BLaER1 treated with 17β-estradiol and CSF1 and Interleukin-3, amounts not matched to agents 10 nM and 100 nM (cell line): Measurements from ENCODE around the gene PJVK.

Source experiments
- H3K27ac ChIP-seq, 11 experiments: shearing (Covaris generic); formaldehyde crosslinking; 2 replicates each; pipeline ENCODE4 v1.8.1; 2022
- H3K27me3 ChIP-seq, 11 experiments: shearing (Covaris generic); formaldehyde crosslinking; 2 replicates each; pipeline ENCODE4 v1.8.1; 2022
- H3K36me3 ChIP-seq, 11 experiments: shearing (Covaris generic); formaldehyde crosslinking; 2 replicates each; pipeline ENCODE4 v1.8.1; 2022
- H3K4me1 ChIP-seq, 10 experiments: shearing (Covaris generic); formaldehyde crosslinking; 2 replicates each; pipeline ENCODE4 v1.8.1; 2022
- H3K4me2 ChIP-seq, 11 experiments: shearing (Covaris generic); formaldehyde crosslinking; 2 replicates each; pipeline ENCODE4 v1.8.1; 2022
- H3K4me3 ChIP-seq, 10 experiments: shearing (Covaris generic); formaldehyde crosslinking; 2 replicates each; pipeline ENCODE4 v1.8.1; 2022
- H3K9ac ChIP-seq, 11 experiments: shearing (Covaris generic); formaldehyde crosslinking; 2 replicates each; pipeline ENCODE4 v1.8.1; 2022
- H3K9me3 ChIP-seq, 11 experiments: shearing (Covaris generic); formaldehyde crosslinking; replicated peaks in 1 of 11; 2 replicates each; pipeline ENCODE4 v1.8.1; 2022
- H4K20me1 ChIP-seq, 11 experiments: shearing (Covaris generic); formaldehyde crosslinking; 2 replicates each; pipeline ENCODE4 v1.8.1; 2022
- Cebpa-rat ChIP-seq, 11 experiments: shearing (Covaris generic); IDR thresholded peaks; 2 replicates each; pipeline ENCODE4 v1.8.1; 2022

Gene PJVK

DNA sequence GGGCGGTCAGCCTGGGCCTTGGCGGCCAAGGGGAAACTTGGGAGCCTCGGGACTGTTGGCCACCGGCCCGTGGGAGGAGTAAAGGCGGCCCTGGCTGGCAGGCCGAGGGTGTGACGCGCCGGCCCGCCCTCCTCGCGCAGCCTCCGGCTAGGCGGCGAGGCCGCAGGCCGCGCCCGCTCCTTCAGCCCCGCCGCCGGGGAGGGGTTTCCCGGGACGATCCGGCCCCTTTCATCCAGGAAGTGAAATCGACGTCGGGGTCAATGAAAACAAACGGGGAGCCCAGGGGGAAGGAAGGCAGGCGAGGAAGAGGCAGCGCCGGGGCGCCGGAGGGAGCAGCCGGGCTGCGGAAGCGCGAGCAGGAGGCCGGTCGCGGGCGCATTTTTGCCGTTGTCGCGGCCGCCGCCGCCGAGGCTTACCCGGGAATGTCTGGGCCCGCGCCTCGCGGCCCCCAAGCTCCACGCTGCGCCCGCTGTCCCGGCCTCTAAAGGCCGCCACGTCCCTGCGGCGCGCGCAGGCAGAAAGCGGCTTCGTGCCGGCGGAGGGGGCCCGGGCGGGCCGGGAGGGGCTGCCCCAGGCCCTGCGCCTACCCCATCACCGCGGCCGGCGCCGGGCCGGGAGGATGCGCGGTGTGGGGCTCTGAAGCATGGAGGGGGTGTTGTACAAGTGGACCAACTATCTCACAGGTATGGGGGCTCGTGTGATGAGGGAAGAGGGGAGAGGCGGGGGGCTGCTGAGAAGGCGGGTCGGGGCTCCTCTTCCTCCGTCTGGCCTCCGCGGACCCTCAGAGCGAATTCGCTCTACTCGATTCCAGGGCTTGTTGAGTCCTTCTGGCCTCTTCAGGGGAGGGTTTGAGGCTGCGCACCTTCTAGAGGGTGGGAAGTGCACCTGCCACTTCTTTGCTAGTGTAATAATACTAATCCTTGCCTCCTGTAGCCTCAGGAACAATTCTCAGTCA lies 29.3 kb downstream of the PJVK start, which contains the start of gene PLEKHA3:
Gene PLEKHA3 (plus strand): TSS at position 231 of the 955 bp plus-strand sequence. CDS start 413 bp downstream, at position 644.
- Histone ChIP-seq H3K36me3 (peaks cover 0 to 10% (median 2%) of the 10 kb centered on the region in 11 experiments; a peak in 11 of 22 replicates), H3K9me3 (no peaks in the 10 kb centered on the region), H3K4me1 (peaks cover 26 to 67% (median 44%) of the 10 kb centered on the region in 10 experiments), H3K4me3 (peak within 1 kb of the TSS; percentile 74 to 91 (median 86)), H3K4me2 (peak within 1 kb of the TSS; percentile 82 to 99 (median 92)), H4K20me1 (peaks cover 10 to 47% (median 40%) of the 10 kb centered on the region in 11 experiments; a peak in 15 of 22 replicates), H3K27ac (peak within 1 kb of the TSS; percentile 72 to 93 (median 87)), H3K9ac (peak within 1 kb of the TSS; percentile 86 to 92 (median 89)), H3K27me3 (no peaks in the 10 kb centered on the region)
- no peak for TF ChIP-seq Cebpa-rat (IDR thresholded peaks at IDR 0.05)

DNA sequence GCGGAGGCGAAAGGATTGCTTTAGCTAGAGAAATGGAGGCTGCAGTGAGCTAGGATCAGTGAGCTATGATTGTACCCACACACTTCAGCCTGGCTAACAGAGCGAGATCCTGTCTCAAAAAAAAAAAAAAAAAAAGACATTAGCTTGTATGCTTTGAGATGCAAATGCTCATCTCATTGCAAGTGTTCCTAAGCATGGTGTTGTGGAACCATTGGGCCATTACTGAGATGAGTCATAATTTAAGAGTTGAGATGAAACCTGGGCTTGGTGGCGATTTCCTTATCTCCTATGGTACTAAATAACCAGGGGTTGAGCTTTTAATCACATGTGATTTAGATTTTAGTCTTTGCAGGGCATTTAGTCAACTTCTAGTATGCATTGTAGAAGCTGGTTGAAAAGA lies 31.3 kb downstream of the PJVK start:
- TF ChIP-seq Cebpa-rat (IDR thresholded peaks at IDR 0.05): no peak
- Histone ChIP-seq H3K9ac (0 out of 22 replicates have a peak overlapping the region, but pooled peaks of 1 of the 11 experiments have one; percentile 89), H3K27ac (no peak overlapping the region), H3K4me3 (peak overlapping the region in 7 of 10 experiments; percentile 74 to 90 (median 83); a peak in 6 of 20 replicates), H3K27me3 (no peaks in the 10 kb centered on the region), H3K4me1 (peaks cover 26 to 48% (median 35%) of the 10 kb centered on the region in 10 experiments), H3K9me3 (no peaks in the 10 kb centered on the region), H4K20me1 (peaks cover 10 to 66% (median 46%) of the 10 kb centered on the region in 11 experiments; a peak in 15 of 22 replicates), H3K4me2 (peak overlapping the region; percentile 82 to 99 (median 92)), H3K36me3 (peaks cover 17 to 30% (median 21%) of the 10 kb centered on the region in 11 experiments)

DNA sequence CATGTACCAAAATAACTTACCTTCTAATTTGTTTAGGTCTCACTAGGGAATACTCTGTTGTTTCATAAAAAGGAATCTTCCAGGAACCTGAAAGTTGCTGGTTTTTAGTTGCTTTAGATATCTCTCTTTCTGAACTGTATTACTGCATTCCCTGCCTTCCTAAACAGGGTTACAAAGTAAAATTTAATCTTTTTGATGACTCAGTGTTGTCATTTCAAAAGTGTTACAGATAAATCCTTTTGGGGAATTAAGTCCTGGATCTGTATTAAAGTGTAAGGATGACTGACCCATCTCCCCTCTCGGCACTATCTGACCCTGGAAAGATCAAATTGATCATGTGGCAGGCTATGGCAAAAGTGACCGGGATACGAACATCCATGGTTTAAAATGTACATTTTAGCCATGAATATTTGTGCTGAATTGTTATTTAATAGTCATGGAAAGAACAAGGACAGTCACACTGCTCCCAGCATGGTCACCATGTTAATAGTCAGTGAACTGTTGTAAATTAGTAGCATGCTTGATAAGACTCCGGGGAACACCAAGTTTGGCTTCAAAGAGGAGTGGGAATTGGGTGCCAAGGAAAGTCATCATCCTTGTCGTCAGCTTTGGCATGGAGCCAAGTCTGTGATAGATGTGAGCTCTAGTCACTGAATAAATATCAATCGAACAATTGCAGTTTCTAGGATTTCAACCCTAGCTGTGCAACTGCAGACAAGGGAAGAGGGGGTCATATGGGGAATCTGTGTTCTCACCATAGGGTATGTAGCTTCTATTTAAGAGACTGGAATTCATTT lies 33.3 kb downstream of the PJVK start:
- Histone ChIP-seq H3K36me3 (peaks cover 33 to 50% (median 40%) of the 10 kb centered on the region in 11 experiments), H4K20me1 (peaks cover 10 to 86% (median 50%) of the 10 kb centered on the region in 11 experiments; a peak in 16 of 22 replicates), H3K9me3 (no peaks in the 10 kb centered on the region), H3K27me3 (no peaks in the 10 kb centered on the region), H3K4me1 (peaks cover 22 to 38% (median 28%) of the 10 kb centered on the region in 10 experiments), H3K4me3 (no peak overlapping the region), H3K27ac (no peak overlapping the region), H3K4me2 (peak overlapping the region in 3 of 11 experiments; percentile 3 to 15 (median 15); a peak in 1 of 22 replicates), H3K9ac (no peak overlapping the region)
- no peak for TF ChIP-seq Cebpa-rat (IDR thresholded peaks at IDR 0.05)

DNA sequence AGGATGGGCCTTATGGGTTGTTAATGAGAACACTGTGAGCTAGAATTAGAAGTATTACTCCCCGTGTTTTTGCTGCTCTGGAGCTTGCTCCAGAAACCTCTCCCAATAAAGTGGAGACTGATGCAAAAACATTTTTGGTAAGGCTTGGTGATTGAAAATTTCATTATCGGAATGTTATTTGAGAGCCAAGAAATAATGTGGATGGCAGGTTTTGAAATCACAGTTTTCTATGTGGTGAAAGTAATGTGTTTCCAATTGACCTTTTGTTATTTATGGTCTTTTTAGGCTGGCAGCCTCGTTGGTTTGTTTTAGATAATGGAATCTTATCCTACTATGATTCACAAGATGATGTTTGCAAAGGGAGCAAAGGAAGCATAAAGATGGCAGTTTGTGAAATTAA lies 34.2 kb downstream of the PJVK start:
- H3K9ac ChIP-seq: no peak overlapping the region
- no peak overlapping the region for H3K4me3 ChIP-seq
- H3K9me3 ChIP-seq: no peaks in the 10 kb centered on the region
- TF ChIP-seq Cebpa-rat (IDR thresholded peaks at IDR 0.05): no peak
- peaks cover 17 to 33% (median 23%) of the 10 kb centered on the region in 10 experiments for H3K4me1 ChIP-seq
- no peaks in the 10 kb centered on the region for H3K27me3 ChIP-seq
- no peak overlapping the region for H3K27ac ChIP-seq
- H3K4me2 ChIP-seq: no peak overlapping the region
- H3K36me3 ChIP-seq: peaks cover 40 to 59% (median 49%) of the 10 kb centered on the region in 11 experiments
- peaks cover 10 to 95% (median 50%) of the 10 kb centered on the region in 11 experiments; a peak in 16 of 22 replicates for H4K20me1 ChIP-seq

DNA sequence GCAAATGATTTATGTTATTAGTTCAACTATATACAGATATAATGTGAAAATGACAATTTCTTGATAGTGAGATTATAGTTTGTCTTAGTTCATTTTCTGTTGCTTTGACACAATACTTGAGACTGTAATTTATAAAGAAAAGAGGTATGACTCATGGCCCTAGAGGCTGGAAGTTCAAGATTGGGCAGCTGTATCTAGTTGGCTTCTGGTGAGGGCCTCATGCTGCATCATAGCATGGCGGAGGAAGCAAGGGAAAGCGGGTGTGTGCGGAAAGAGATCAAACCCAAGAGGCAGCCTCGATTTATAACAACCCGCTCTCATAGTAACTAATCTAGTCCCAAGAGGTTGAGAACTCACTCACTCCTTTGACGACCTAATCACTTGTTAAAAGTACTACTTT lies 40.4 kb downstream of the PJVK start:
- no peaks in the 10 kb centered on the region for H3K4me1 ChIP-seq
- no peak overlapping the region for H3K4me3 ChIP-seq
- H3K9ac ChIP-seq: no peak overlapping the region
- TF ChIP-seq Cebpa-rat (IDR thresholded peaks at IDR 0.05): no peak
- H4K20me1 ChIP-seq: peaks cover 0 to 38% (median 8%) of the 10 kb centered on the region in 11 experiments; a peak in 10 of 22 replicates
- no peak overlapping the region for H3K27ac ChIP-seq
- no peaks in the 10 kb centered on the region for H3K9me3 ChIP-seq
- no peak overlapping the region for H3K4me2 ChIP-seq
- no peaks in the 10 kb centered on the region for H3K27me3 ChIP-seq
- H3K36me3 ChIP-seq: peaks cover 83 to 100% (median 93%) of the 10 kb centered on the region in 11 experiments

DNA sequence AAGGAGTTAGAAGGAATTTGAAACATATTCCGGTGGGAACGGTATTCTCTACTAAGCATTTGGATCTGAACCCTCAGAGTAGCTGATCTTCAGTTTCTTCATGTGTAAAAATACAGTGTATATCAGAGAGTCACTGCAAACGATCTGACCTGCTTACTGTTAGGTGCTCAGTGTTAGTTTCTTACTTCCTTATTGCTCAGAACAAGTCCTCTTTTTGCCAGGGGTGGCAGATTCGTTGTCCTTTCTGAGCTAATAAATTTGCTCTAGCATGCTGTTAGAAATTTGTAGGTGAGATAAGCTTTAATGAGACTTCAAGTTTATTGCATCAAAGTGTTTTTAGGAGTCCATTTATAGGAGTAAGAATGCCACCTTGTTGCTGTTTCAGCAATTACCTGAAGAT lies 44.9 kb downstream of the PJVK start:
- peaks cover 79 to 100% (median 91%) of the 10 kb centered on the region in 11 experiments for H3K36me3 ChIP-seq
- H3K9ac ChIP-seq: no peak overlapping the region
- no peak for TF ChIP-seq Cebpa-rat (IDR thresholded peaks at IDR 0.05)

DNA sequence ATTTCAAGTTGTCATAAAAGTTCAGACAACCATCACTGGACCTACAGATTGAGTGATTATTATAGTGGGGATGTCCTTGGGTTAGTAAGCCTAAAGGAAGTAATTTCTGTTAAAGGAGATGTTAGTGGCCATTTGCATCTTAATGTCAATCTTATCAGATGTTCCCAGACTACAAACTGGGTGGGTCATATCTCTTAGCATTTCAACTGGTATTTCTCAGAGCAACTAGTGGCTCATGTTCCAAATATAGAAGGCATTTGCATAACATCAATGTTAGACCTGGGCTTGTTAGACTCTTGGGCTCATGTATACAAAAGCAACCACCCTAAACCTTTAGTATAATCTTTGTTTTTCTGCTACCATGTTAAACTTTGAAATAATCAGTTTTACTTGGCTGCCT lies 47.0 kb downstream of the PJVK start:
- peaks cover 0 to 5% (median 0%) of the 10 kb centered on the region in 11 experiments; a peak in 1 of 22 replicates for H4K20me1 ChIP-seq
- H3K27me3 ChIP-seq: no peaks in the 10 kb centered on the region
- no peak overlapping the region for H3K9ac ChIP-seq
- no peak overlapping the region for H3K27ac ChIP-seq
- no peaks in the 10 kb centered on the region for H3K9me3 ChIP-seq
- no peak for TF ChIP-seq Cebpa-rat (IDR thresholded peaks at IDR 0.05)
- H3K4me2 ChIP-seq: no peak overlapping the region
- H3K36me3 ChIP-seq: peaks cover 86 to 100% (median 94%) of the 10 kb centered on the region in 11 experiments
- no peak overlapping the region for H3K4me3 ChIP-seq
- H3K4me1 ChIP-seq: no peaks in the 10 kb centered on the region

More for the DNA sequence above, 44.9 kb downstream of the PJVK start:
- Histone ChIP-seq H4K20me1 (peaks cover 0 to 5% (median 0%) of the 10 kb centered on the region in 11 experiments; a peak in 1 of 22 replicates), H3K27me3 (no peaks in the 10 kb centered on the region), H3K4me1 (no peaks in the 10 kb centered on the region), H3K9me3 (no peaks in the 10 kb centered on the region), H3K4me3 (no peak overlapping the region), H3K27ac (no peak overlapping the region), H3K4me2 (no peak overlapping the region)

DNA sequence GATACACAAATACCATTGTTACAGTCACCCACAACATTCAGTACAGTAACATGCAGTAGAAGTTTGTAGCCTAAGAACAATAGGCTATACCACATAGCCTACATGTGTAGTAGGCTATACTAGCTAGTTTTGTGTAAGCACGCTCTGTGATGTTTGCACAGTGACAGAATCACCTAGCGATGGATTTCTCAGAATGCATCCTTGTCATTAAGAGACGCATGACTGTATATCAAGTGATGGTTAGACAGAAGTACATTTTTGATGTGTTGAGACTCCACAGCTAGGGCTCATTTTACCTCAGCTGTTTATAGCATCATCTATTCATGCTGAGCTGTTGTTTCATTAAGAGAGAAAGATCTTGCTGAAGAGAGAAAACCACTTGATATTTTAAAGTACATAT lies 48.5 kb downstream of the PJVK start:
- H3K4me2 ChIP-seq: no peak overlapping the region
- TF ChIP-seq Cebpa-rat (IDR thresholded peaks at IDR 0.05): no peak
- no peaks in the 10 kb centered on the region for H3K9me3 ChIP-seq
- no peak overlapping the region for H3K9ac ChIP-seq
- H3K4me1 ChIP-seq: no peaks in the 10 kb centered on the region
- no peak overlapping the region for H3K27ac ChIP-seq
- 0 out of 22 replicates have a peak, but pooled peaks cover 0 to under 1% (median 0%) of the 10 kb centered on the region in 11 experiments for H4K20me1 ChIP-seq
- no peaks in the 10 kb centered on the region for H3K27me3 ChIP-seq
- peaks cover 82 to 100% (median 94%) of the 10 kb centered on the region in 11 experiments for H3K36me3 ChIP-seq
- no peak overlapping the region for H3K4me3 ChIP-seq
